WTC11 (cell line): ENCODE measurements around the gene PDE4A. TPM values are rescaled to one million over a fixed set of nuclear protein-coding genes. Genes with fewer than 3 reads are reported as not detected.

Experiments
- ATAC-seq: fragments of 200-7000 bp; cut with Tn5 transposase; 2 replicates; pipeline ENCODE4 v1.10.0; 2021; ENCODE audit warnings: mild to moderate bottlenecking, moderate library complexity
- CTCF ChIA-PET: fragments of 300-600 bp; sonication (Branson Sonifier 250); formaldehyde crosslinking; loops from one replicate; lab custom pipeline; 2021; ENCODE audit warnings: antibody characterized with exemption; lab: Charles Lee
- POLR2A ChIA-PET: fragments of 350-600 bp; sonication (Branson Sonifier 250); formaldehyde crosslinking; loops from one replicate; lab custom pipeline; 2021; ENCODE audit warnings: antibody characterized with exemption; lab: Charles Lee
- DNase-seq: peaks from one replicate; pipeline ENCODE4 v3.0.0; 2021; ENCODE audit warnings: low spot score
- H3K27ac Mint-ChIP-seq: 2 replicates; pipeline ENCODE4 v1.8.0; 2021; ENCODE audit warnings: mixed read lengths
- H3K27me3 Mint-ChIP-seq: 2 replicates; pipeline ENCODE4 v1.8.0; 2021; ENCODE audit warnings: low read depth, mild to moderate bottlenecking, moderate library complexity, mixed read lengths
- H3K36me3 Mint-ChIP-seq: 2 replicates; pipeline ENCODE4 v1.8.0; 2021; ENCODE audit warnings: mixed read lengths
- H3K4me1 Mint-ChIP-seq: 2 replicates; pipeline ENCODE4 v1.8.0; 2022; ENCODE audit warnings: mixed read lengths
- H3K4me3 Mint-ChIP-seq: 2 replicates; pipeline ENCODE4 v1.8.0; 2021; ENCODE audit warnings: mild to moderate bottlenecking, moderate library complexity, mixed read lengths
- H3K9me3 Mint-ChIP-seq: 2 replicates; pipeline ENCODE4 v1.8.0; 2021; ENCODE audit warnings: mixed read lengths
- ATF1 ChIP-seq: sonication (generic); formaldehyde crosslinking; IDR thresholded peaks from 2 replicates; pipeline ENCODE4 v1.8.1; 2023; ENCODE audit warnings: mild to moderate bottlenecking, moderate library complexity, missing genetic modification reagents
- E2F4 ChIP-seq: sonication (generic); formaldehyde crosslinking; IDR thresholded peaks from 2 replicates; pipeline ENCODE4 v1.8.1; 2022; ENCODE audit warnings: low read depth, mild to moderate bottlenecking, moderate library complexity, missing genetic modification reagents, borderline replicate concordance
- EMX1 ChIP-seq: fragments of 250-450 bp; sonication (Bioruptor Pico); IDR thresholded peaks from 2 replicates; pipeline ENCODE4 v1.8.0; 2021; ENCODE audit warnings: mild to moderate bottlenecking
- ETV6 ChIP-seq: sonication (generic); formaldehyde crosslinking; IDR thresholded peaks from 2 replicates; pipeline ENCODE4 v1.8.1; 2022; ENCODE audit warnings: mild to moderate bottlenecking, missing genetic modification reagents
- HMGA2 ChIP-seq: fragments of 250-450 bp; sonication (Bioruptor Pico); IDR thresholded peaks from 2 replicates; pipeline ENCODE4 v1.4.0; 2021; ENCODE audit warnings: mild to moderate bottlenecking, moderate library complexity
- JAZF1 ChIP-seq: fragments of 250-450 bp; sonication (Bioruptor Pico); IDR thresholded peaks from 2 replicates; pipeline ENCODE4 v1.9.0; 2021; ENCODE audit warnings: moderate library complexity, mild to moderate bottlenecking, inconsistent platforms
- MYBL2 ChIP-seq: sonication (generic); formaldehyde crosslinking; IDR thresholded peaks from 2 replicates; pipeline ENCODE4 v1.8.1; 2023; ENCODE audit warnings: mild to moderate bottlenecking, moderate library complexity, missing genetic modification reagents
- NFYB ChIP-seq: sonication (generic); formaldehyde crosslinking; conservative IDR thresholded peaks from 2 replicates; pipeline ENCODE4 v1.8.0; 2022; ENCODE audit warnings: low read depth, missing genetic modification reagents
- PRRX2 ChIP-seq: fragments of 250-450 bp; sonication (Bioruptor Pico); IDR thresholded peaks from 2 replicates; pipeline ENCODE4 v1.8.0; 2021; ENCODE audit warnings: mild to moderate bottlenecking
- TEAD4 ChIP-seq: sonication (generic); formaldehyde crosslinking; IDR thresholded peaks from 2 replicates; pipeline ENCODE4 v1.8.0; 2022; ENCODE audit warnings: mild to moderate bottlenecking, missing genetic modification reagents
- ZBTB43 ChIP-seq: sonication (generic); formaldehyde crosslinking; IDR thresholded peaks from 2 replicates; pipeline ENCODE4 v1.8.1; 2023; ENCODE audit warnings: mild to moderate bottlenecking, missing genetic modification reagents
- ZNF263 ChIP-seq: sonication (generic); formaldehyde crosslinking; IDR thresholded peaks from 2 replicates; pipeline ENCODE4 v1.8.1; 2022; ENCODE audit warnings: low read depth, mild to moderate bottlenecking, moderate library complexity, missing genetic modification reagents
- ZNF281 ChIP-seq: sonication (generic); formaldehyde crosslinking; IDR thresholded peaks from 2 replicates; pipeline ENCODE4 v1.8.0; 2023; ENCODE audit warnings: mild to moderate bottlenecking, missing genetic modification reagents
- total RNA-seq: library from RNA; stranded (reverse); gene quantifications from 3 replicates; pipeline ENCODE4 v1.2.3, GENCODE V29; 2021
- TF ChIP-seq, protein P1 (sequence below): sonication (generic); formaldehyde crosslinking; IDR thresholded peaks from 2 replicates; pipeline ENCODE4 v1.8.1; 2022; ENCODE audit warnings: mild to moderate bottlenecking, moderate library complexity, missing genetic modification reagents
- TF ChIP-seq, protein P2 (sequence below): sonication (generic); formaldehyde crosslinking; IDR thresholded peaks from 2 replicates; pipeline ENCODE4 v1.8.1; 2023; ENCODE audit warnings: mild to moderate bottlenecking, moderate library complexity, missing genetic modification reagents
- TF ChIP-seq, protein P3 (sequence below): fragments of 200-600 bp; IDR thresholded peaks from 2 replicates; pipeline ENCODE4 v1.8.0; 2022; ENCODE audit warnings: antibody characterized with exemption
- TF ChIP-seq, protein P4 (sequence below): sonication (generic); formaldehyde crosslinking; conservative IDR thresholded peaks from 2 replicates; pipeline ENCODE4 v1.8.1; 2023; ENCODE audit warnings: mild to moderate bottlenecking, low read depth, missing genetic modification reagents, moderate library complexity
- TF ChIP-seq, protein P5 (sequence below): sonication (generic); formaldehyde crosslinking; IDR thresholded peaks from 2 replicates; pipeline ENCODE4 v1.8.1; 2023; ENCODE audit warnings: mild to moderate bottlenecking, missing genetic modification reagents

Gene PDE4A
- total RNA-seq, 1 experiment from 2014 or later, result 5.9 TPM

DNA sequence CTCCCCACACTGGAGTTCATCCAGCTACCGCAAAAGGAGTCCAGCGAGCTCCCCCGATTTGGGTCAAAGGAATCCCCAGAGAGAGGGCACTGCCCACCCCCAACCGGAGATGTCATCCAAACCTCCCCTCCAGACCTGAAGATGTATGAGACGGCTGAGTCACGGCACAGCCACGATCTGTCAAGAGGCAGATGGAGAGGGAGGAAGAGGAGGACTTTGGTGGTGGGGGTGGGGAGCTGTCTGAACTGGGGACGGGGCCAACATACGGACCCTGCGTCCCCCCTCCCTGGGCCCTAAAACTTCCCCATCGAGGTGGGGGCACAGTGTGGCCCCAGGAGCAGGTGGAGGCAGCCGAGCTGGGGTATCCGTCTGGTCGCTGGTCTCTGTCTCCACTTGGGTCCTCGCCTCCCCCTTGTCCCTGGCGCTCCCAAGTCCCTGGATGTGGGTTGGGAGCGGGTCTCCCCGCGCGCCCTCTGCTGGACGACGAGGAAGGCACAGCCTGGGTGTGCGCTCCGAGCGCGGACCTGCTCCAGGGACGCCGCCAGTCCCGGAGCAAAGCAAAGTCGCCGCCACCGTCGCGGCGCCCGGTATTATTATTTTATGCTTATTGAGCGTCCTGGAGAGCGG lies 3.8 kb downstream of the PDE4A start:
- no peak for TF ChIP-seq HMGA2 (CRISPR knock-in tag)
- TF ChIP-seq ETV6 (CRISPR knock-in tag), result peak; percentile 82; the same call in 1 of the 2 replicates
- TF ChIP-seq, protein P1, sequence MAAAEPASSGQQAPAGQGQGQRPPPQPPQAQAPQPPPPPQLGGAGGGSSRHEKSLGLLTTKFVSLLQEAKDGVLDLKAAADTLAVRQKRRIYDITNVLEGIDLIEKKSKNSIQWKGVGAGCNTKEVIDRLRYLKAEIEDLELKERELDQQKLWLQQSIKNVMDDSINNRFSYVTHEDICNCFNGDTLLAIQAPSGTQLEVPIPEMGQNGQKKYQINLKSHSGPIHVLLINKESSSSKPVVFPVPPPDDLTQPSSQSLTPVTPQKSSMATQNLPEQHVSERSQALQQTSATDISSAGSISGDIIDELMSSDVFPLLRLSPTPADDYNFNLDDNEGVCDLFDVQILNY (CRISPR knock-in tag), result 0 out of 2 replicates have a peak, but pooled peaks have one; percentile 52
- TF ChIP-seq, protein P2, sequence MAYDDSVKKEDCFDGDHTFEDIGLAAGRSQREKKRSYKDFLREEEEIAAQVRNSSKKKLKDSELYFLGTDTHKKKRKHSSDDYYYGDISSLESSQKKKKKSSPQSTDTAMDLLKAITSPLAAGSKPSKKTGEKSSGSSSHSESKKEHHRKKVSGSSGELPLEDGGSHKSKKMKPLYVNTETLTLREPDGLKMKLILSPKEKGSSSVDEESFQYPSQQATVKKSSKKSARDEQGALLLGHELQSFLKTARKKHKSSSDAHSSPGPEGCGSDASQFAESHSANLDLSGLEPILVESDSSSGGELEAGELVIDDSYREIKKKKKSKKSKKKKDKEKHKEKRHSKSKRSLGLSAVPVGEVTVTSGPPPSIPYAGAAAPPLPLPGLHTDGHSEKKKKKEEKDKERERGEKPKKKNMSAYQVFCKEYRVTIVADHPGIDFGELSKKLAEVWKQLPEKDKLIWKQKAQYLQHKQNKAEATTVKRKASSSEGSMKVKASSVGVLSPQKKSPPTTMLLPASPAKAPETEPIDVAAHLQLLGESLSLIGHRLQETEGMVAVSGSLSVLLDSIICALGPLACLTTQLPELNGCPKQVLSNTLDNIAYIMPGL (CRISPR knock-in tag), result peak; percentile 58; the same call in 1 of the 2 replicates
- TF ChIP-seq, protein P3, sequence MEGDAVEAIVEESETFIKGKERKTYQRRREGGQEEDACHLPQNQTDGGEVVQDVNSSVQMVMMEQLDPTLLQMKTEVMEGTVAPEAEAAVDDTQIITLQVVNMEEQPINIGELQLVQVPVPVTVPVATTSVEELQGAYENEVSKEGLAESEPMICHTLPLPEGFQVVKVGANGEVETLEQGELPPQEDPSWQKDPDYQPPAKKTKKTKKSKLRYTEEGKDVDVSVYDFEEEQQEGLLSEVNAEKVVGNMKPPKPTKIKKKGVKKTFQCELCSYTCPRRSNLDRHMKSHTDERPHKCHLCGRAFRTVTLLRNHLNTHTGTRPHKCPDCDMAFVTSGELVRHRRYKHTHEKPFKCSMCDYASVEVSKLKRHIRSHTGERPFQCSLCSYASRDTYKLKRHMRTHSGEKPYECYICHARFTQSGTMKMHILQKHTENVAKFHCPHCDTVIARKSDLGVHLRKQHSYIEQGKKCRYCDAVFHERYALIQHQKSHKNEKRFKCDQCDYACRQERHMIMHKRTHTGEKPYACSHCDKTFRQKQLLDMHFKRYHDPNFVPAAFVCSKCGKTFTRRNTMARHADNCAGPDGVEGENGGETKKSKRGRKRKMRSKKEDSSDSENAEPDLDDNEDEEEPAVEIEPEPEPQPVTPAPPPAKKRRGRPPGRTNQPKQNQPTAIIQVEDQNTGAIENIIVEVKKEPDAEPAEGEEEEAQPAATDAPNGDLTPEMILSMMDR, result peak; percentile 93
- peaks cover 10% of the 10 kb centered on the region for H3K4me1 Mint-ChIP-seq
- H3K9me3 Mint-ChIP-seq, result no peaks in the 10 kb centered on the region
- DNase-seq, result peak; percentile 92
- no peaks in the 10 kb centered on the region for H3K36me3 Mint-ChIP-seq
- CTCF ChIA-PET, result interaction anchor here (0.5 to 9.4 kb wide), 22 partner anchors 7 to 495 kb away, joined by 3 to 69 read pairs (median 4); partner anchors contain the start of genes CDC37 and ICAM5
- ATAC-seq, result peak; percentile 72
- no peak overlapping the region for H3K27ac Mint-ChIP-seq
- peak overlapping the region; percentile 66 for H3K4me3 Mint-ChIP-seq
- POLR2A ChIA-PET, result no interaction called here
- peaks cover 96% of the 10 kb centered on the region for H3K27me3 Mint-ChIP-seq

GRCh38 chr19:10427169-10427568 lies 6.8 kb downstream of the PDE4A start:
- Mint-ChIP-seq H3K4me3 (no peak overlapping the region), H3K27ac (no peak overlapping the region), H3K9me3 (no peaks in the 10 kb centered on the region), H3K27me3 (peaks cover 96% of the 10 kb centered on the region), H3K4me1 (peaks cover 14% of the 10 kb centered on the region), H3K36me3 (no peaks in the 10 kb centered on the region)
- POLR2A ChIA-PET, result no interaction called here
- CTCF ChIA-PET, result interaction anchor here (1.4 to 9.4 kb wide), 2 partner anchors 10 kb away, joined by 3 to 69 read pairs; no protein-coding TSS in a partner anchor
- DNase-seq (no peak), ATAC-seq (no peak)
- no peak for TF ChIP-seq ZBTB43 (CRISPR knock-in tag)
- no peak for TF ChIP-seq NFYB (CRISPR knock-in tag)
- no peak for TF ChIP-seq EMX1
- no peak for TF ChIP-seq PRRX2 (CRISPR knock-in tag)
- TF ChIP-seq, protein P4, sequence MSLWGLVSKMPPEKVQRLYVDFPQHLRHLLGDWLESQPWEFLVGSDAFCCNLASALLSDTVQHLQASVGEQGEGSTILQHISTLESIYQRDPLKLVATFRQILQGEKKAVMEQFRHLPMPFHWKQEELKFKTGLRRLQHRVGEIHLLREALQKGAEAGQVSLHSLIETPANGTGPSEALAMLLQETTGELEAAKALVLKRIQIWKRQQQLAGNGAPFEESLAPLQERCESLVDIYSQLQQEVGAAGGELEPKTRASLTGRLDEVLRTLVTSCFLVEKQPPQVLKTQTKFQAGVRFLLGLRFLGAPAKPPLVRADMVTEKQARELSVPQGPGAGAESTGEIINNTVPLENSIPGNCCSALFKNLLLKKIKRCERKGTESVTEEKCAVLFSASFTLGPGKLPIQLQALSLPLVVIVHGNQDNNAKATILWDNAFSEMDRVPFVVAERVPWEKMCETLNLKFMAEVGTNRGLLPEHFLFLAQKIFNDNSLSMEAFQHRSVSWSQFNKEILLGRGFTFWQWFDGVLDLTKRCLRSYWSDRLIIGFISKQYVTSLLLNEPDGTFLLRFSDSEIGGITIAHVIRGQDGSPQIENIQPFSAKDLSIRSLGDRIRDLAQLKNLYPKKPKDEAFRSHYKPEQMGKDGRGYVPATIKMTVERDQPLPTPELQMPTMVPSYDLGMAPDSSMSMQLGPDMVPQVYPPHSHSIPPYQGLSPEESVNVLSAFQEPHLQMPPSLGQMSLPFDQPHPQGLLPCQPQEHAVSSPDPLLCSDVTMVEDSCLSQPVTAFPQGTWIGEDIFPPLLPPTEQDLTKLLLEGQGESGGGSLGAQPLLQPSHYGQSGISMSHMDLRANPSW (CRISPR knock-in tag), result no peak
- no peak for TF ChIP-seq ATF1 (CRISPR knock-in tag)
- TF ChIP-seq TEAD4 (CRISPR knock-in tag), result no peak
- TF ChIP-seq ZNF281, result no peak
- TF ChIP-seq JAZF1 (CRISPR knock-in tag), result no peak
- no peak for TF ChIP-seq E2F4 (CRISPR knock-in tag)
- TF ChIP-seq ZNF263 (CRISPR knock-in tag), result no peak
- TF ChIP-seq, protein P5, sequence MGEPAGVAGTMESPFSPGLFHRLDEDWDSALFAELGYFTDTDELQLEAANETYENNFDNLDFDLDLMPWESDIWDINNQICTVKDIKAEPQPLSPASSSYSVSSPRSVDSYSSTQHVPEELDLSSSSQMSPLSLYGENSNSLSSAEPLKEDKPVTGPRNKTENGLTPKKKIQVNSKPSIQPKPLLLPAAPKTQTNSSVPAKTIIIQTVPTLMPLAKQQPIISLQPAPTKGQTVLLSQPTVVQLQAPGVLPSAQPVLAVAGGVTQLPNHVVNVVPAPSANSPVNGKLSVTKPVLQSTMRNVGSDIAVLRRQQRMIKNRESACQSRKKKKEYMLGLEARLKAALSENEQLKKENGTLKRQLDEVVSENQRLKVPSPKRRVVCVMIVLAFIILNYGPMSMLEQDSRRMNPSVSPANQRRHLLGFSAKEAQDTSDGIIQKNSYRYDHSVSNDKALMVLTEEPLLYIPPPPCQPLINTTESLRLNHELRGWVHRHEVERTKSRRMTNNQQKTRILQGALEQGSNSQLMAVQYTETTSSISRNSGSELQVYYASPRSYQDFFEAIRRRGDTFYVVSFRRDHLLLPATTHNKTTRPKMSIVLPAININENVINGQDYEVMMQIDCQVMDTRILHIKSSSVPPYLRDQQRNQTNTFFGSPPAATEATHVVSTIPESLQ (CRISPR knock-in tag), result no peak
- TF ChIP-seq MYBL2, result no peak
